HepG2 (cell line): ENCODE data around the gene LCLAT1. TPM values are rescaled to one million over a fixed set of nuclear protein-coding genes. Genes with fewer than 3 reads are reported as not detected.

Experiments used
- ATAC-seq: fragments of 200-7000 bp; cut with Tn5 transposase; 3 replicates; pipeline ENCODE4 v1.9.1; 2020; ENCODE audit warnings: mild to moderate bottlenecking, moderate library complexity
- BruUV-seq: library from RNA; stranded (reverse); fragments of 400-500 nt; replicated peaks from 2 replicates; lab custom pipeline; 2021; lab: Mats Ljungman, UMichigan
- CTCF ChIA-PET: fragments of 300-600 bp; formaldehyde crosslinking; extraction: SDS; loops from one replicate; lab custom pipeline; 2021; ENCODE audit warnings: low total read pairs, inconsistent platforms, low intra/inter-chr PET ratio; lab: Yijun Ruan, JAX
- POLR2A ChIA-PET: fragments of 350-600 bp; sonication (Branson Sonifier 250); formaldehyde crosslinking; loops from one replicate; lab custom pipeline; 2020; ENCODE audit warnings: antibody characterized with exemption, inconsistent platforms; lab: Yijun Ruan, JAX
- DNase-seq: peaks from one replicate; pipeline ENCODE4 v3.0.0-alpha.2; 2015; ENCODE audit warnings: low spot score
- FAIRE-seq: peaks from 3 replicates; lab custom pipeline; 2011; peaks lifted over from hg19 to GRCh38; lab: Jason Lieb, UNC
- H2AFZ ChIP-seq: one replicate; pipeline ENCODE4 v1.6.1; 2011; ENCODE audit warnings: low read length, inconsistent platforms
- H3K27ac ChIP-seq: fragments of 300-600 bp; 3 replicates; pipeline ENCODE4 v1.8.0; 2011; ENCODE audit warnings: mixed run types, mild to moderate bottlenecking, mixed read lengths, low read length, inconsistent platforms; ENCODE audit not compliant: insufficient read depth; ENCODE audit errors: extremely low read length
- H3K27me3 ChIP-seq, 2 experiments: fragments of 200-600 bp in 1 of 2; 2 replicates in 1 of 2; 3 replicates in 1 of 2; pipeline versions ENCODE4 v1.6.0 to v1.8.0; 2011; ENCODE audit warnings: low read length in 2 of 2, mild to moderate bottlenecking in 2 of 2, moderate library complexity in 2 of 2, inconsistent platforms in 1 of 2; ENCODE audit not compliant: insufficient read depth in 2 of 2, control insufficient read depth in 1 of 2
- H3K36me3 ChIP-seq, 2 experiments: fragments of 200-600 bp in 1 of 2; replicated peaks in 1 of 2; 2 replicates in 1 of 2; 3 replicates in 1 of 2; pipeline versions ENCODE4 v1.5.1 to v1.8.0; 2011; ENCODE audit warnings: low read length in 2 of 2, inconsistent platforms in 1 of 2; ENCODE audit not compliant: insufficient read depth in 2 of 2, control insufficient read depth in 1 of 2
- H3K4me1 ChIP-seq: 2 replicates; pipeline ENCODE4 v1.5.1; 2012; ENCODE audit warnings: low read length, inconsistent platforms; ENCODE audit not compliant: insufficient read depth
- H3K4me2 ChIP-seq: 2 replicates; pipeline ENCODE4 v1.6.0; 2011; ENCODE audit warnings: low read depth, low read length, inconsistent platforms
- H3K4me3 ChIP-seq, 3 experiments: fragments of 200-600 bp in 1 of 3; sonication (generic), shearing (Covaris generic) in 1 of 3; replicated peaks in 1 of 3; 2 replicates each; pipeline ENCODE4 v1.5.1; 2011 to 2016; ENCODE audit warnings: low read length in 3 of 3, inconsistent platforms in 2 of 3, low read depth in 2 of 3, mild to moderate bottlenecking in 2 of 3, control low read depth in 1 of 3, mixed read lengths in 1 of 3; ENCODE audit not compliant: insufficient read depth in 1 of 3
- H3K79me2 ChIP-seq: one replicate; pipeline ENCODE4 v1.6.1; 2011; ENCODE audit warnings: low read length, inconsistent platforms; ENCODE audit not compliant: insufficient read depth
- H3K9ac ChIP-seq: 2 replicates; pipeline ENCODE4 v1.6.0; 2011; ENCODE audit warnings: mild to moderate bottlenecking, low read depth, low read length, inconsistent platforms; ENCODE audit not compliant: insufficient read depth
- H3K9me3 ChIP-seq: 2 replicates; pipeline ENCODE4 v1.5.1; 2012; ENCODE audit warnings: mild to moderate bottlenecking, low read length
- H4K20me1 ChIP-seq: 2 replicates; pipeline ENCODE4 v1.6.0; 2011; ENCODE audit warnings: inconsistent platforms, mild to moderate bottlenecking, low read length, moderate library complexity; ENCODE audit not compliant: insufficient read depth
- ELF1 ChIP-seq: sonication (generic); formaldehyde crosslinking; IDR thresholded peaks from 2 replicates; pipeline ENCODE4 v1.4.0; 2020; ENCODE audit warnings: missing genetic modification reagents
- ISX ChIP-seq: sonication (generic); formaldehyde crosslinking; conservative IDR thresholded peaks from 2 replicates; pipeline ENCODE4 v1.5.0; 2020; ENCODE audit warnings: missing genetic modification reagents
- KLF15 ChIP-seq: sonication (generic); formaldehyde crosslinking; IDR thresholded peaks from 2 replicates; pipeline ENCODE4 v1.8.1; 2023; ENCODE audit warnings: borderline replicate concordance, mild to moderate bottlenecking, inconsistent platforms, missing genetic modification reagents, mixed read lengths
- MIXL1 ChIP-seq: IDR thresholded peaks from 2 replicates; pipeline ENCODE4 v1.6.1; 2016
- MLLT10 ChIP-seq: sonication (generic); formaldehyde crosslinking; IDR thresholded peaks from 2 replicates; pipeline ENCODE4 v1.4.0; 2020; ENCODE audit warnings: missing genetic modification reagents
- MXD4 ChIP-seq: IDR thresholded peaks from 2 replicates; pipeline ENCODE4 v1.6.1; 2016; ENCODE audit warnings: mild to moderate bottlenecking, missing biosample characterization, missing genetic modification reagents
- NR3C1 ChIP-seq: sonication (generic); formaldehyde crosslinking; IDR thresholded peaks from 2 replicates; pipeline ENCODE4 v1.4.0; 2020; ENCODE audit warnings: missing genetic modification reagents
- PCBP2 ChIP-seq: fragments of 200-400 bp; formaldehyde crosslinking; optimal IDR thresholded peaks from 2 replicates; pipeline ENCODE3; 2018; ENCODE audit warnings: low read length, low read depth; ENCODE audit not compliant: poor library complexity, severe bottlenecking
- PHF5A ChIP-seq: IDR thresholded peaks from one replicate; pipeline ENCODE4 v1.6.1; 2018; ENCODE audit warnings: low read depth, missing genetic modification reagents; ENCODE audit not compliant: unreplicated experiment
- SMYD3 ChIP-seq: sonication (generic); formaldehyde crosslinking; IDR thresholded peaks from 2 replicates; pipeline ENCODE4 v1.8.1; 2023; ENCODE audit warnings: mild to moderate bottlenecking, missing genetic modification reagents
- ZBTB42 ChIP-seq: sonication (generic); formaldehyde crosslinking; IDR thresholded peaks from 2 replicates; pipeline ENCODE4 v1.5.0; 2020; ENCODE audit warnings: mild to moderate bottlenecking, missing genetic modification reagents
- ZNF136 ChIP-seq: sonication (generic); formaldehyde crosslinking; IDR thresholded peaks from 2 replicates; pipeline ENCODE4 v1.8.1; 2022; ENCODE audit warnings: low read depth, mild to moderate bottlenecking, moderate library complexity, missing genetic modification reagents
- ZNF354B ChIP-seq: sonication (generic); formaldehyde crosslinking; IDR thresholded peaks from 2 replicates; pipeline ENCODE4 v1.8.0; 2022; ENCODE audit warnings: mild to moderate bottlenecking, missing genetic modification reagents
- ZNF556 ChIP-seq: sonication (generic); formaldehyde crosslinking; IDR thresholded peaks from 2 replicates; pipeline ENCODE4 v1.4.0; 2020; ENCODE audit warnings: mild to moderate bottlenecking, missing genetic modification reagents, borderline replicate concordance
- ZNF558 ChIP-seq: sonication (generic); formaldehyde crosslinking; IDR thresholded peaks from 2 replicates; pipeline ENCODE4 v1.9.0; 2022; ENCODE audit warnings: mild to moderate bottlenecking, missing genetic modification reagents, borderline replicate concordance
- WGBS: methylation state at CpG from one replicate; pipeline ENCODE4 v1.1.6; 2017; ENCODE audit warnings: low lambda C conversion rate; 5-methylcytosine and 5-hydroxymethylcytosine counted together
- in situ Hi-C: cut with HindIII; loops from 2 replicates; pipeline ENCODE4 v1.10.0; 2017; ENCODE audit warnings: low pct_unique_long_range_greater_than_20kb; ENCODE audit not compliant: extremely low pct_ligation_motif_present
- intact Hi-C: fragments of 100-400 bp; cut with micrococcal nuclease; formaldehyde crosslinking; loops from one replicate; pipeline ENCODE4 v1.10.0; 2022; ENCODE audit not compliant: unreplicated experiment
- polyA plus RNA-seq, 8 experiments: library from polyadenylated mRNA; depleted of rRNA in 3 of 8; stranded (reverse) in 7 of 8; unstranded in 1 of 8; fragments of >200 nt; fragmentation: Illumina TruSeq in 4 of 8; extraction: Trizol in 4 of 8; gene quantifications; 2 replicates each; pipeline versions ENCODE4 v1.2.1 to v1.2.3, GENCODE V29; 2011 to 2016; ENCODE audit warnings: low read depth in 4 of 8, missing spikeins in 1 of 8, mixed read lengths in 1 of 8; ENCODE audit not compliant: insufficient read depth in 1 of 8
- total RNA-seq, 5 experiments: library from RNA; depleted of rRNA; stranded (reverse); fragments of >200 nt; fragmentation: Illumina TruSeq; extraction: Trizol; gene quantifications; 2 replicates each; pipeline ENCODE4 v1.2.3, GENCODE V29; 2016; ENCODE audit warnings: low read depth in 1 of 5
- TF ChIP-seq, protein P1 (sequence below): fragments of 450-650 bp; IDR thresholded peaks from 2 replicates; pipeline ENCODE4 v1.6.1; 2017
- TF ChIP-seq, protein P2 (sequence below): sonication (generic); formaldehyde crosslinking; conservative IDR thresholded peaks from 2 replicates; pipeline ENCODE4 v1.8.0; 2022; ENCODE audit warnings: low read depth, missing genetic modification reagents
- TF ChIP-seq, protein P3 (sequence below): sonication (generic); formaldehyde crosslinking; IDR thresholded peaks from 2 replicates; pipeline ENCODE4 v1.8.0; 2022; ENCODE audit warnings: missing genetic modification reagents, mild to moderate bottlenecking, moderate library complexity, borderline replicate concordance
- TF ChIP-seq, protein P4 (sequence below): sonication (generic); formaldehyde crosslinking; IDR thresholded peaks from 2 replicates; pipeline ENCODE4 v1.4.0; 2020; ENCODE audit warnings: missing genetic modification reagents

LCLAT1 gene
- total and polyA plus RNA-seq, 2 of the 13 experiments (the other 11 are each of a cell fraction or from before 2014, with no cell fraction given), result 18.0 to 28.0 TPM

DNA sequence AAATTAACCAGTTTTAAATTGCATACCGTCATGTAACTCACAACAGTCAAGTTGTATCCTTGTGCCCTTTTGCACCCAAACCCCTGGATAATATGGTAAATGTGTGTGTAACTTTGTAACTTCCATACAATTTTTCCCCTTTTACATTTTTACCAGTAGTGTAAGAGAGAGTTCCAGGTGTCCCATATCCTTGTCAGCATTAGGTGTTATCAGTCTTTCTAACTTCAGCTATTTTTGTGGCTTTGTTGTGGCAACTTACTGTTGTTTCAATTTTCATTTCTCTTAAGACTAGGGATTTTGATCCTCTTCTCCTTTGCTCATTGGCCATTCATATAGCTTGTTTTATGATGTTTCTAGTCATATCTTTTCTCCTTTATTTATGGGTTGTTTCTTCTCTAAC is 94.6 kb downstream of the LCLAT1 start (continued):
- TF ChIP-seq KLF15 (CRISPR knock-in tag), result no peak
- no peak for TF ChIP-seq NR3C1 (CRISPR knock-in tag)
- no peak for TF ChIP-seq ZBTB42 (CRISPR knock-in tag)
- TF ChIP-seq, protein P1, sequence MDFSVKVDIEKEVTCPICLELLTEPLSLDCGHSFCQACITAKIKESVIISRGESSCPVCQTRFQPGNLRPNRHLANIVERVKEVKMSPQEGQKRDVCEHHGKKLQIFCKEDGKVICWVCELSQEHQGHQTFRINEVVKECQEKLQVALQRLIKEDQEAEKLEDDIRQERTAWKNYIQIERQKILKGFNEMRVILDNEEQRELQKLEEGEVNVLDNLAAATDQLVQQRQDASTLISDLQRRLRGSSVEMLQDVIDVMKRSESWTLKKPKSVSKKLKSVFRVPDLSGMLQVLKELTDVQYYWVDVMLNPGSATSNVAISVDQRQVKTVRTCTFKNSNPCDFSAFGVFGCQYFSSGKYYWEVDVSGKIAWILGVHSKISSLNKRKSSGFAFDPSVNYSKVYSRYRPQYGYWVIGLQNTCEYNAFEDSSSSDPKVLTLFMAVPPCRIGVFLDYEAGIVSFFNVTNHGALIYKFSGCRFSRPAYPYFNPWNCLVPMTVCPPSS, result no peak
- no peak for TF ChIP-seq MIXL1 (CRISPR knock-in tag)
- TF ChIP-seq, all 625 proteins: peak for 0

DNA sequence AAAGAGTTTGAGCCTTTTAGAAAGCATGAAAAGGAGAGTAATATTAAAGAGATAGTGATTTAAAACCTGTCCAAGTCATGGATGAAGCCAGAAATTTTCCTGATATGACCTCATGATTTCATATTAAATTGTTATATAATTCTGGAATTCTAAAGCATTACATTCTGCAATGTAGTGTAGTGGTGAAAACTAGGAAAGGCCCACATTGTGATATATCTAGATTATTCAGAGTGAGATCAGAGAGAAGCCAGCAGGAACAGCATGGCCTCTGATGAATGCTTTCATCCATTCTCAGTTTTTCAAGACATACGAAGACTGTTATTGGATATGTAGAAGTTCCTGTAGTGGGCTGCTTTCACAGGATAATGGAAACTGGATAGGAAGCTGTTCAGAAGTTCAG is 98.8 kb downstream of the LCLAT1 start:
- Histone ChIP-seq H3K9me3 (no peaks in the 10 kb centered on the region; the same call in 1 of the 2 replicates), H3K4me3 (no peak overlapping the region), H3K36me3 (no peaks in the 10 kb centered on the region), H3K4me1 (peaks cover 5% of the 10 kb centered on the region), H3K27ac (no peak overlapping the region), H2AFZ (no peak overlapping the region), H4K20me1 (no peaks in the 10 kb centered on the region), H3K27me3 (no peaks in the 10 kb centered on the region), H3K4me2 (no peak overlapping the region), H3K9ac (no peak overlapping the region), H3K79me2 (no peaks in the 10 kb centered on the region)
- POLR2A ChIA-PET, result no interaction called here
- ATAC-seq, result no peak
- FAIRE-seq, result no peak
- BruUV-seq, result no TSS peak
- 94% methylated on average over 1 of the region's 1 CpG for WGBS
- in situ Hi-C loops (no loop called here), intact Hi-C loops (no loop called here)
- DNase-seq, result no peak
- CTCF ChIA-PET, result no interaction called here
- TF ChIP-seq, protein P2, sequence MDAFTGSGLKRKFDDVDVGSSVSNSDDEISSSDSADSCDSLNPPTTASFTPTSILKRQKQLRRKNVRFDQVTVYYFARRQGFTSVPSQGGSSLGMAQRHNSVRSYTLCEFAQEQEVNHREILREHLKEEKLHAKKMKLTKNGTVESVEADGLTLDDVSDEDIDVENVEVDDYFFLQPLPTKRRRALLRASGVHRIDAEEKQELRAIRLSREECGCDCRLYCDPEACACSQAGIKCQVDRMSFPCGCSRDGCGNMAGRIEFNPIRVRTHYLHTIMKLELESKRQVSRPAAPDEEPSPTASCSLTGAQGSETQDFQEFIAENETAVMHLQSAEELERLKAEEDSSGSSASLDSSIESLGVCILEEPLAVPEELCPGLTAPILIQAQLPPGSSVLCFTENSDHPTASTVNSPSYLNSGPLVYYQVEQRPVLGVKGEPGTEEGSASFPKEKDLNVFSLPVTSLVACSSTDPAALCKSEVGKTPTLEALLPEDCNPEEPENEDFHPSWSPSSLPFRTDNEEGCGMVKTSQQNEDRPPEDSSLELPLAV (CRISPR knock-in tag), result no peak
- TF ChIP-seq ELF1 (CRISPR knock-in tag) (no peak), ZNF354B (no peak), ZNF556 (no peak), MXD4 (CRISPR knock-in tag) (no peak), MLLT10 (CRISPR knock-in tag) (no peak), SMYD3 (CRISPR knock-in tag) (no peak), ISX (CRISPR knock-in tag) (no peak), ZNF136 (CRISPR knock-in tag) (no peak), ZNF558 (CRISPR knock-in tag) (no peak), PHF5A (CRISPR knock-in tag) (no peak), PCBP2 (no peak), ZBTB42 (CRISPR knock-in tag) (no peak)
- TF ChIP-seq, protein P3, sequence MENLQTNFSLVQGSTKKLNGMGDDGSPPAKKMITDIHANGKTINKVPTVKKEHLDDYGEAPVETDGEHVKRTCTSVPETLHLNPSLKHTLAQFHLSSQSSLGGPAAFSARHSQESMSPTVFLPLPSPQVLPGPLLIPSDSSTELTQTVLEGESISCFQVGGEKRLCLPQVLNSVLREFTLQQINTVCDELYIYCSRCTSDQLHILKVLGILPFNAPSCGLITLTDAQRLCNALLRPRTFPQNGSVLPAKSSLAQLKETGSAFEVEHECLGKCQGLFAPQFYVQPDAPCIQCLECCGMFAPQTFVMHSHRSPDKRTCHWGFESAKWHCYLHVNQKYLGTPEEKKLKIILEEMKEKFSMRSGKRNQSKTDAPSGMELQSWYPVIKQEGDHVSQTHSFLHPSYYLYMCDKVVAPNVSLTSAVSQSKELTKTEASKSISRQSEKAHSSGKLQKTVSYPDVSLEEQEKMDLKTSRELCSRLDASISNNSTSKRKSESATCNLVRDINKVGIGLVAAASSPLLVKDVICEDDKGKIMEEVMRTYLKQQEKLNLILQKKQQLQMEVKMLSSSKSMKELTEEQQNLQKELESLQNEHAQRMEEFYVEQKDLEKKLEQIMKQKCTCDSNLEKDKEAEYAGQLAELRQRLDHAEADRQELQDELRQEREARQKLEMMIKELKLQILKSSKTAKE (CRISPR knock-in tag), result no peak
- TF ChIP-seq, protein P4, sequence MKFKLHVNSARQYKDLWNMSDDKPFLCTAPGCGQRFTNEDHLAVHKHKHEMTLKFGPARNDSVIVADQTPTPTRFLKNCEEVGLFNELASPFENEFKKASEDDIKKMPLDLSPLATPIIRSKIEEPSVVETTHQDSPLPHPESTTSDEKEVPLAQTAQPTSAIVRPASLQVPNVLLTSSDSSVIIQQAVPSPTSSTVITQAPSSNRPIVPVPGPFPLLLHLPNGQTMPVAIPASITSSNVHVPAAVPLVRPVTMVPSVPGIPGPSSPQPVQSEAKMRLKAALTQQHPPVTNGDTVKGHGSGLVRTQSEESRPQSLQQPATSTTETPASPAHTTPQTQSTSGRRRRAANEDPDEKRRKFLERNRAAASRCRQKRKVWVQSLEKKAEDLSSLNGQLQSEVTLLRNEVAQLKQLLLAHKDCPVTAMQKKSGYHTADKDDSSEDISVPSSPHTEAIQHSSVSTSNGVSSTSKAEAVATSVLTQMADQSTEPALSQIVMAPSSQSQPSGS (CRISPR knock-in tag), result no peak
